Calu3 (cell line): ENCODE data around the gene ALCAM. TPM values are rescaled to one million over a fixed set of nuclear protein-coding genes. Genes with fewer than 3 reads are reported as not detected.

ENCODE experiments used
- BruUV-seq: library from RNA; stranded (reverse); fragments of 400-500 nt; replicated peaks from 2 replicates; lab custom pipeline; 2021; lab: Mats Ljungman, UMichigan
- CTCF ChIA-PET: fragments of 300-600 bp; sonication (Branson Sonifier 250); formaldehyde crosslinking; loops from one replicate; lab custom pipeline; 2022; ENCODE audit warnings: antibody characterized with exemption; lab: Charles Lee
- DNase-seq: peaks from one replicate; pipeline ENCODE4 v3.0.0; 2022
- H3K27ac Mint-ChIP-seq: one replicate; pipeline ENCODE4 v1.8.0; 2022; ENCODE audit warnings: mixed read lengths; ENCODE audit not compliant: unreplicated experiment
- H3K27me3 Mint-ChIP-seq: one replicate; pipeline ENCODE4 v1.8.0; 2022; ENCODE audit warnings: mixed read lengths; ENCODE audit not compliant: unreplicated experiment
- H3K36me3 Mint-ChIP-seq: one replicate; pipeline ENCODE4 v1.8.0; 2022; ENCODE audit warnings: mild to moderate bottlenecking, moderate library complexity, mixed read lengths; ENCODE audit not compliant: insufficient read depth, unreplicated experiment
- H3K4me1 Mint-ChIP-seq: one replicate; pipeline ENCODE4 v1.8.0; 2022; ENCODE audit warnings: mild to moderate bottlenecking, low read depth, mixed read lengths; ENCODE audit not compliant: unreplicated experiment
- H3K4me3 Mint-ChIP-seq: one replicate; pipeline ENCODE4 v1.8.0; 2022; ENCODE audit warnings: mild to moderate bottlenecking, low read depth, moderate library complexity, mixed read lengths; ENCODE audit not compliant: unreplicated experiment
- H3K9me3 Mint-ChIP-seq: one replicate; pipeline ENCODE4 v1.8.0; 2022; ENCODE audit warnings: low read depth, mixed read lengths; ENCODE audit not compliant: unreplicated experiment
- intact Hi-C: fragments of 100-400 bp; cut with micrococcal nuclease; formaldehyde crosslinking; loops from one replicate; pipeline ENCODE4 v1.10.0; 2022; ENCODE audit not compliant: unreplicated experiment
- total RNA-seq: library from RNA; stranded (reverse); gene quantifications from 2 replicates; pipeline ENCODE4 v1.2.3, GENCODE V29; 2022
- TF ChIP-seq, protein P1 (sequence below): fragments of 200-600 bp; IDR thresholded peaks from one replicate; pipeline ENCODE4 v1.8.0; 2022; ENCODE audit warnings: antibody characterized with exemption; ENCODE audit not compliant: unreplicated experiment

ALCAM gene
- total RNA-seq, 1 experiment from 2014 or later, result 166 TPM

DNA sequence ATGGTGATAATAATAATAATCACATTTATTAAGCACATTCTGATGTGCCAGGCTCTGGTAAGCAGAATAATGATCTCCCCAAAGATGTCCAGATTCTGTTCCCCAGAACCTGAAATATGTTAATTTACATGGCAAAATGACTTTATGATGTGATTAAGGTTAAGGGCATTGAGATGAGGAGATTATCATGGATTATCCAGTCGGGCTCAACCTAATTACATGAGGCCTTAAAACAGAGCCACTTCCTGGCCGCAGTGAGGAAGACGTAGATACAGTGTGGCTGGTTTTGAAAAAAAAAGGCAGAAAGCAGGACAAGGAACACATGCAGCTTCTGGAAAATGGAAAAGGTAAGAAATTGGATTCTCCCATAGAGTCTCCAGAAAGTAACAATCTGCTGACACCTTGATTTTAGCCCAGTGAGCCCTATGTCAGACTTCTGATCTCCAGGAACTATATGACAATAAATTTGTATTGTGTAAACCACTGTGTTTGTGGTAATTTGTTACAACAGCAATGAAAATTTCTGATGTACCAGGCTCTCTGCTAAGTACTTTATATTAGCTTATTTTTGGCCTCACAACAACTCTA, 126.7 kb downstream of the ALCAM start:
- BruUV-seq, result no TSS peak
- Mint-ChIP-seq H3K36me3 (peaks cover 5% of the 10 kb centered on the region), H3K4me3 (no peak overlapping the region), H3K4me1 (peaks cover 18% of the 10 kb centered on the region), H3K27me3 (no peaks in the 10 kb centered on the region), H3K27ac (no peak overlapping the region), H3K9me3 (peaks cover 9% of the 10 kb centered on the region)
- TF ChIP-seq, protein P1, sequence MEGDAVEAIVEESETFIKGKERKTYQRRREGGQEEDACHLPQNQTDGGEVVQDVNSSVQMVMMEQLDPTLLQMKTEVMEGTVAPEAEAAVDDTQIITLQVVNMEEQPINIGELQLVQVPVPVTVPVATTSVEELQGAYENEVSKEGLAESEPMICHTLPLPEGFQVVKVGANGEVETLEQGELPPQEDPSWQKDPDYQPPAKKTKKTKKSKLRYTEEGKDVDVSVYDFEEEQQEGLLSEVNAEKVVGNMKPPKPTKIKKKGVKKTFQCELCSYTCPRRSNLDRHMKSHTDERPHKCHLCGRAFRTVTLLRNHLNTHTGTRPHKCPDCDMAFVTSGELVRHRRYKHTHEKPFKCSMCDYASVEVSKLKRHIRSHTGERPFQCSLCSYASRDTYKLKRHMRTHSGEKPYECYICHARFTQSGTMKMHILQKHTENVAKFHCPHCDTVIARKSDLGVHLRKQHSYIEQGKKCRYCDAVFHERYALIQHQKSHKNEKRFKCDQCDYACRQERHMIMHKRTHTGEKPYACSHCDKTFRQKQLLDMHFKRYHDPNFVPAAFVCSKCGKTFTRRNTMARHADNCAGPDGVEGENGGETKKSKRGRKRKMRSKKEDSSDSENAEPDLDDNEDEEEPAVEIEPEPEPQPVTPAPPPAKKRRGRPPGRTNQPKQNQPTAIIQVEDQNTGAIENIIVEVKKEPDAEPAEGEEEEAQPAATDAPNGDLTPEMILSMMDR, result no peak
- CTCF ChIA-PET, result no interaction called here
- no peak for DNase-seq
- intact Hi-C loops, result no loop called here

DNA sequence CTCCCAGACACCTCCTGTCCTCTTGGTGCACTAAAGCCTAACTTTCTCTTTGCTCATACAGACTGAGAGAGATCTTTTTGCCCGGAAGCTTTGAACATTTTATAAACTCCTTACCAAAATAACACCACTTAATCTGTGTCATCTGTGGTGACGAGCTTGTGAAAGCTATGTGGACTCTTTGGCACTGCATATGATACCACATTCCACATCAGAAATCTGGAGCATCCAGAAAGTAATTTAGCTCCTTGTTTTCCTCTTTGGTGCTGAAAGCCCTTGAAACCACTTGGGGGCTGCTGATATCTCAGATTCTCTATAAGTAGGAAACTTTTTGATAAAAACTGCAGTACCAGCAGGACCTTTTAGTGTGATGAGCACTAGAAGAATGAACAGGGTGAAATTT, 128.3 kb downstream of the ALCAM start:
- BruUV-seq, result no TSS peak
- peaks cover 24% of the 10 kb centered on the region for H3K4me1 Mint-ChIP-seq
- TF ChIP-seq, protein P1, result no peak
- no peaks in the 10 kb centered on the region for H3K27me3 Mint-ChIP-seq
- peaks cover 5% of the 10 kb centered on the region for H3K36me3 Mint-ChIP-seq
- peaks cover 8% of the 10 kb centered on the region for H3K9me3 Mint-ChIP-seq
- no peak overlapping the region for H3K4me3 Mint-ChIP-seq
- CTCF ChIA-PET, result no interaction called here
- DNase-seq, result no peak
- intact Hi-C loops, result no loop called here
- peak overlapping the region; percentile 3 for H3K27ac Mint-ChIP-seq

DNA sequence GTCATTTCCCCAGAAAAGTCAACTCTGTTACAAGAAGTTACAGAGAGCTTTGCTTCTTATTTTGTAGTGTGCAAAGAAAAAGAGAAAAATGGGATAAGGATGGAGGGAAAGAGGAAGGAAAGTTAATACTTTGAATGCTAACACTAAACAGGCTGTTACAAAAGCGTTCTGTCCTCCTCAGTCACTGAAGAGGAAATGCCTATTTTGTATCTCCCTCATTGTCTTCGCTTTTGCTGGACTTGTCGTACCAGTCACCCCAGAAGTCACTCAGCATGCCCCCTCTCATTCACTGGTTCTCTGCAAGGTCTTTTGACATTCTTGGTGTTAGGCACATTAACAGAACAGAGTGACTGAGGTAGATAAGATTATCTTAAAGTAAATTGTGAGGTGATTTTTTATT, 129.6 kb downstream of the ALCAM start:
- H3K27me3 Mint-ChIP-seq, result no peaks in the 10 kb centered on the region
- H3K4me1 Mint-ChIP-seq, result peaks cover 37% of the 10 kb centered on the region
- intact Hi-C loops, result no loop called here
- TF ChIP-seq, protein P1, result no peak
- H3K4me3 Mint-ChIP-seq, result no peak overlapping the region
- no peak overlapping the region for H3K27ac Mint-ChIP-seq
- H3K36me3 Mint-ChIP-seq, result peaks cover 2% of the 10 kb centered on the region
- no TSS peak for BruUV-seq
- CTCF ChIA-PET, result no interaction called here
- peaks cover 6% of the 10 kb centered on the region for H3K9me3 Mint-ChIP-seq
- DNase-seq, result no peak

DNA sequence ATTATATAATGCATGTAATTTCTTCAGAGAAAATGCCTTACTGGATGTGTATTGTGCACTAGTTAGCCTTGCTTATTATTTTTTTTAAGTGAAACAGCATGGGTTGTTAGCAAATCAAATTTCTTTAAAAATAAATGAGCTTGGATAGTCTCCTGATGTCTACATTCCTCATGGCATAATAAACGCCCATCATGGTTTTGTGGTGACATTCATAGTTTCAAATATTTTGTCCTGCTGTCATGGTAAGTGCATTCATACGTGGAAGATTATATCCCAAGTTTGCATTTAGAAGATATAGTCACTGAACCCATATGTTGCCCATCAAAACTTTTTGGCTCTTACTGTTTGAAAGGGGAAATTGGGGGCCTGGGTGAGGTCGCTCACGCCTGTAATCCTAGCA, 130.7 kb downstream of the ALCAM start:
- CTCF ChIA-PET, result no interaction called here
- Mint-ChIP-seq H3K36me3 (no peaks in the 10 kb centered on the region), H3K27ac (no peak overlapping the region), H3K9me3 (no peaks in the 10 kb centered on the region), H3K27me3 (no peaks in the 10 kb centered on the region), H3K4me1 (peaks cover 37% of the 10 kb centered on the region), H3K4me3 (no peak overlapping the region)
- intact Hi-C loops, result no loop called here
- BruUV-seq, result no TSS peak
- TF ChIP-seq, protein P1, result no peak
- no peak for DNase-seq
